CD4-positive, alpha-beta T cell treated with Interleukin-15 for 4 hours (primary cell): ENCODE data around the gene LIN37.
"Not testable (repeated sequence)": the region's sequence is repeated elsewhere in the genome, so short reads cannot be mapped to it uniquely, and the experiment has no call there.

Experiments
- DNase-seq: peaks from one replicate; pipeline ENCODE4 v3.0.0-alpha.2; 2020; ENCODE audit warnings: low spot score

Gene LIN37

DNA sequence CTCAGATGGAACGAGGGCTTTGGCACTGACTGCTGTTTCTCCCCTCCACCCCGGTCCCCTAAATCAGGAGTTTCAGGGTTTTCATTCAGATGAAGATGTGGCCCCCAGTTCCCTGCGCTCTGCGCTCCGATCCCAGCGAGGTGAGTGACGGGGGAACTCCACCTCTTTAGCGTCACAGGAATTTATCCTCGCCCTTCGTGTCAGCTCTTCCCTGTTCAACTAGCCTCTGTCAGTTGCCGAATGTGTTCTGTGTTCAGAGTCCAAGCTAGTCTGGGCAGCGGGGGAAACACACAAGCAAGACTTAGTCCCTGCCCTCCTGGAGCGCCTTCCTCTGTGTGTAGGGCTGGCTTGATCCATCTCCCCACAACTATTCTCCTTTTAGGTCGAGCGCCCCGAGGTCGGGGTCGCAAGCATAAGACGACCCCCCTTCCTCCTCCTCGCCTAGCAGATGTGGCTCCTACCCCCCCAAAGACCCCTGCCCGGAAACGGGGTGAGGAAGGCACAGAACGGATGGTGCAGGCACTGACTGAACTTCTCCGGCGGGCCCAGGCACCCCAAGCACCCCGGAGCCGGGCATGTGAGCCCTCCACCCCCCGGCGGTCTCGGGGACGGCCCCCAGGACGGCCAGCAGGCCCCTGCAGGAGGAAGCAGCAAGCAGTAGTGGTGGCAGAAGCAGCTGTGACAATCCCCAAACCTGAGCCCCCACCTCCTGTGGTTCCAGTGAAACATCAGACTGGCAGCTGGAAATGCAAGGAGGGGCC lies 28.8 kb upstream of the LIN37 start:
- no peak for DNase-seq

DNA sequence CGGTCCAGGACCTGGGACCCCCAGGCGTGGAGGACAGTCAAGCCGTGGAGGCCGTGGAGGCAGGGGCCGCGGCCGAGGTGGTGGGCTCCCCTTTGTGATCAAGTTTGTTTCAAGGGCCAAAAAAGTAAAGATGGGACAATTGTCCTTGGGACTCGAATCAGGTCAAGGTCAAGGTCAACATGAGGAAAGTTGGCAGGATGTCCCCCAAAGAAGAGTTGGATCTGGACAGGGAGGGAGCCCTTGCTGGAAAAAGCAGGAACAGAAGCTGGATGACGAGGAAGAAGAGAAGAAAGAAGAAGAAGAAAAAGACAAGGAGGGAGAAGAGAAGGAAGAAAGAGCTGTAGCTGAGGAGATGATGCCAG lies 28.2 kb upstream of the LIN37 start:
- DNase-seq = no peak

DNA sequence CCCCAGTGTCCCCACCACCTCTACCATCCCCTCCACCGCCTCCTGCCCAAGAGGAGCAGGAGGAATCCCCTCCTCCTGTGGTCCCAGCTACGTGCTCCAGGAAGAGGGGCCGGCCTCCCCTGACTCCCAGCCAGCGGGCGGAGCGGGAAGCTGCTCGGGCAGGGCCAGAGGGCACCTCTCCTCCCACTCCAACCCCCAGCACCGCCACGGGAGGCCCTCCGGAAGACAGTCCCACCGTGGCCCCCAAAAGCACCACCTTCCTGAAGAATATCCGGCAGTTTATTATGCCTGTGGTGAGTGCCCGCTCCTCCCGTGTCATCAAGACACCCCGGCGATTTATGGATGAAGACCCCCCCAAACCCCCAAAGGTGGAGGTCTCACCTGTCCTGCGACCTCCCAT lies 27.7 kb upstream of the LIN37 start:
- no peak for DNase-seq

DNA sequence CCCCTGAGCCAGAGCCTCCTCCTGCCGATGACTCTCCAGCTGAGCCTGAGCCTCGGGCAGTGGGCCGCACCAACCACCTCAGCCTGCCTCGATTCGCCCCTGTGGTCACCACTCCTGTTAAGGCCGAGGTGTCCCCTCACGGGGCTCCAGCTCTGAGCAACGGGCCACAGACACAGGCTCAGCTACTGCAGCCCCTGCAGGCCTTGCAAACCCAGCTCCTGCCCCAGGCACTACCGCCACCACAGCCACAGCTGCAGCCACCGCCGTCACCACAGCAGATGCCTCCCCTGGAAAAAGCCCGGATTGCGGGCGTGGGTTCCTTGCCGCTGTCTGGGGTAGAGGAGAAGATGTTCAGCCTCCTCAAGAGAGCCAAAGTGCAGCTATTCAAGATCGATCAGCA lies 27.0 kb upstream of the LIN37 start:
- no peak for DNase-seq

DNA sequence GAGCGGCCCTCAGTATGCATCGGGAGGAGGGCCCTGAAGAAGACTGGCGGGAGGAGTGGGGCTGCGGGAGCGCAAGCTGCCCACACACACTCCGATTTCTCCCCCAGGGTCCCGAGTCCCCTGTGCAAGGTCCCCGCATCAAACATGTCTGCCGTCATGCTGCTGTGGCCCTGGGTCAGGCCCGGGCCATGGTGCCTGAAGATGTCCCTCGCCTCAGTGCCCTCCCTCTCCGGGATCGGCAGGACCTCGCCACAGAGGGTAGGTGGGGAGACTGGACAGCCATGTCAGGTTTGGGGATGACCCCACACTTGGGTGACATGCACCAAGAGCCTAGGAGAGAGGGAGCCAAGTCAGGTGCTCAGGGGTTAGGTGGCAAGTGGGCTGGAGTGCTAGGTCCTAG lies 25.9 kb upstream of the LIN37 start:
- no peak for DNase-seq

DNA sequence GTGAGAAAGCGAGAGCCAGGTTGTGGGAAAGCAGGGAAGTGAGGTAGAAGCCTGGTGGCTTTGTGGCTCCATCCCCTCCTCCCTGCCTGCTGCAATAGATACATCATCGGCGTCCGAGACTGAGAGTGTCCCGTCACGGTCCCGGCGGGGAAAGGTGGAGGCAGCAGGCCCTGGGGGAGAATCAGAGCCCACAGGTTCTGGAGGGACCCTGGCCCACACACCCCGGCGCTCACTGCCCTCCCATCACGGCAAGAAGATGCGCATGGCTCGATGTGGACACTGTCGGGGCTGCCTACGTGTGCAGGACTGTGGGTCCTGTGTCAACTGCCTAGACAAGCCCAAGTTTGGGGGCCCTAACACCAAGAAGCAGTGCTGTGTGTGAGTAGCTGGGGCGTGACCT lies 25.5 kb upstream of the LIN37 start:
- DNase-seq = no peak

GRCh38 chr19:35723671-35724070 lies 24.7 kb upstream of the LIN37 start:
- no peak for DNase-seq

GRCh38 chr19:35724132-35724531 lies 24.2 kb upstream of the LIN37 start:
- not testable (repeated sequence) for DNase-seq

GRCh38 chr19:35724560-35724959 lies 23.8 kb upstream of the LIN37 start:
- DNase-seq = no peak

DNA sequence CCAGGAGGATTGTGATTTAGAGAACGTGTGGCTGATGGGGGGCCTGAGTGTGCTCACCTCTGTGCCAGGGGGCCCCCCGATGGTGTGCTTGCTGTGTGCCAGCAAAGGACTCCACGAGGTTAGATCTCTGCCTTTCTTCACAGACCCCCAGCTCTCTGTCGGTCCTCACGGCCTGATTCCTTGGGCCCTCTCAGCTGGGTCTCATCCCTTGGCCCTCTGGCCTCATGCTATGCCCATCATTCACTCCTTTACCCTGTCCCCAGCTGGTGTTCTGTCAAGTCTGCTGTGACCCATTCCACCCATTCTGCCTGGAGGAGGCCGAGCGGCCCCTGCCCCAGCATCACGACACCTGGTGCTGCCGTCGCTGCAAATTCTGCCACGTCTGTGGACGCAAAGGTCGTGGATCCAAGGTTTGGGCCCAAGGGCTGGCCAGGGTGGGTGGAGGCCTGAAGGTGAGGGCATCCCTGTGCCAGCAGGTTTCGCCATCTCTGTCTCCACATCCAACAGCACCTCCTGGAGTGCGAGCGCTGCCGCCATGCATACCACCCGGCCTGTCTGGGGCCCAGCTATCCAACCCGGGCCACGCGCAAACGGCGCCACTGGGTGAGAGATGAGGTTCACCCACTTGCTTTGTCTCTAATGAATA lies 23.0 kb upstream of the LIN37 start:
- DNase-seq = no peak

DNA sequence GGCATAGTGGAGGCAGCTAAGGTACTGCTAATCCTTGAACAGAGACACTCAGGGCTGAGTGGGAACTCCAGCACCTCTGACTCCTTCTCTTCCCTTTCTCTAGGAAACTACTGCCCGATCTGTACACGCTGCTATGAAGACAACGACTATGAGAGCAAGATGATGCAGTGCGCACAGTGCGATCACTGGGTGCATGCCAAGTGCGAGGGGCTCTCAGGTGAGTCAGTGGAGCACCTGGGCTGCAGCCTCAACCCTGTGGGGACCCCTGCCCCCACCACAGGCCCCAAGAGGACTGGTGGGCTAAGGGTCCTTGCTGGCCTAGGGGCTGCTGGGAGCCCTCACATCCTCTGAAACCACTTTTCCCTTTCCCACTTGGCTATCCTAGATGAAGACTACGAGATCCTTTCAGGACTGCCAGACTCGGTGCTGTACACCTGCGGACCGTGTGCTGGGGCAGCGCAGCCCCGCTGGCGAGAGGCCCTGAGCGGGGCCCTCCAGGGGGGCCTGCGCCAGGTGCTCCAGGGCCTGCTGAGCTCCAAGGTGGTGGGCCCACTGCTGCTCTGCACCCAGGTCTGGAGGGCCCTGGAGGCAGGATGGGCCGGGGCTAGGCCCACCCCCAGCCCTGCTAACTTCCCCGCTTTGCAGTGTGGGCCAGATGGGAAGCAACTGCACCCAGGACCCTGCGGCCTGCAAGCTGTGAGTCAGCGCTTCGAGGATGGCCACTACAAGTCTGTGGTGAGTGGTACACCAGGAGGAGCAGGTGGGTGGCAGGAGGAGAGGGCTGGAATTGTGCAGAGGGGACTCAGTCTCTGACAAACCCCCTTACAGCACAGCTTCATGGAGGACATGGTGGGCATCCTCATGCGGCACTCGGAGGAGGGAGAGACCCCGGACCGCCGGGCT lies 21.1 kb upstream of the LIN37 start:
- DNase-seq = no peak

GRCh38 chr19:35727956-35728706 lies 20.2 kb upstream of the LIN37 start:
- no peak for DNase-seq

GRCh38 chr19:35729021-35729420 lies 19.4 kb upstream of the LIN37 start:
- no peak for DNase-seq

GRCh38 chr19:35729763-35730162 lies 18.6 kb upstream of the LIN37 start:
- DNase-seq = no peak

- DNase-seq = no peak
Measured at GRCh38 chr19:35730326-35730725, 18.1 kb upstream of the LIN37 start.

GRCh38 chr19:35731353-35731752 lies 17.0 kb upstream of the LIN37 start:
- DNase-seq = no peak

DNA sequence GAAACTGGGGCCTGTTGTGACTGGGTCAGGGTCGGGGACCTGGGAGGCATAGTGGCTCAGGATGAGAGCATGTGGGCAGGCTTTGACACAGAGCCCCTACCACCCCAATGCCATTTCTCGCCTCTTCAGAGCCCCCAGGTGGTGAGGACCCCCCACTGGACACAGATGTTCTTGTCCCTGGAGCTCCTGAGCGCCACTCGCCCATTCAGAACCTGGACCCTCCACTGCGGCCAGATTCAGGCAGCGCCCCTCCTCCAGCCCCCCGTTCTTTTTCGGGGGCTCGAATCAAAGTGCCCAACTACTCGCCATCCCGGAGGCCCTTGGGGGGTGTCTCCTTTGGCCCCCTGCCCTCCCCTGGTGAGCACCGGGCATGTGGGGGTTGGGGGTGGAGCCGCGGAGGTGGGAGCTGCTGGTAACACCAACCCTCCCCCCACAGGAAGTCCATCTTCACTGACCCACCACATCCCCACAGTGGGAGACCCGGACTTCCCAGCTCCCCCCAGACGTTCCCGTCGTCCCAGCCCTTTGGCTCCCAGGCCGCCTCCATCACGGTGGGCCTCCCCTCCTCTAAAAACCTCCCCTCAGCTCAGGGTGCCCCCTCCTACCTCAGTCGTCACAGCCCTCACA lies 16.5 kb upstream of the LIN37 start:
- DNase-seq = no peak

- DNase-seq = no peak
Measured at GRCh38 chr19:35732540-35733179, 15.7 kb upstream of the LIN37 start.

DNA sequence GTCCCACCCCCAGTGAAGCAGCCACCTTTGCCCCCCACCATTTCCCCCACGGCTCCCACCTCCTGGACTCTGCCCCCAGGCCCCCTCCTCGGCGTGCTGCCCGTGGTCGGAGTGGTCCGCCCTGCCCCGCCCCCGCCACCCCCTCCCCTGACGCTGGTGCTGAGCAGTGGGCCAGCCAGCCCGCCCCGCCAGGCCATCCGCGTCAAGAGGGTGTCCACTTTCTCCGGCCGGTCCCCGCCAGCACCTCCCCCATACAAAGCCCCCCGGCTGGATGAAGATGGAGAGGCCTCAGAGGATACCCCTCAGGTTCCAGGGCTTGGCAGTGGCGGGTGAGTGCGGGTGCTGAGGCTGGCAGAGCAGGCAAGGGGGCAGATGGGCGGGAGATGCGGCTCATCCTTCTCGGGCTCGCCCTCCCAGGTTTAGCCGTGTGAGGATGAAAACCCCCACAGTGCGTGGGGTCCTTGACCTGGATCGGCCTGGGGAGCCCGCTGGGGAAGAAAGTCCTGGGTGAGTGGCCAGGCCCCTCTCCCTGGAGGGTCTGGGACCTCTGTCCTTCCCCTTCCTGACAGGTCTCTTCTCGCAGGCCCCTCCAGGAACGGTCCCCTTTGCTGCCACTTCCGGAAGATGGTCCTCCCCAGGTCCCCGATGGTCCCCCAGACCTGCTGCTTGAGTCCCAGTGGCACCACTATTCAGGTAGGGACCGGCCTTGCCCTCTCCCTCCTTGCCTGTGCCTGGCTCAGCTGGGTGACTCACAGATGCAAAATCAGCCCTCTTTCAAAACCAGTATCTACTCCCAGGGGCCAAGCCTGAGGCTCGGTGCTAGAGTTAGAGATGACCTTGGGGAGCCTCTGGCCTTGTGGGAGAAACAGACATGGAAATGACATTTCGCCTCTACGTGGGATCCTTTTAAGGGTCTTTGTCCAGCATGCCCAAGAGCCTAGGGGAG lies 14.9 kb upstream of the LIN37 start:
- DNase-seq = no peak

- DNase-seq = no peak
Measured at GRCh38 chr19:35734273-35734672, 14.1 kb upstream of the LIN37 start.
